ENCODE data around the gene HTR2C.
"Not testable (repeated sequence)": the region's sequence is repeated elsewhere in the genome, so short reads cannot be mapped to it uniquely, and the experiment has no call there.

Gene HTR2C

DNA sequence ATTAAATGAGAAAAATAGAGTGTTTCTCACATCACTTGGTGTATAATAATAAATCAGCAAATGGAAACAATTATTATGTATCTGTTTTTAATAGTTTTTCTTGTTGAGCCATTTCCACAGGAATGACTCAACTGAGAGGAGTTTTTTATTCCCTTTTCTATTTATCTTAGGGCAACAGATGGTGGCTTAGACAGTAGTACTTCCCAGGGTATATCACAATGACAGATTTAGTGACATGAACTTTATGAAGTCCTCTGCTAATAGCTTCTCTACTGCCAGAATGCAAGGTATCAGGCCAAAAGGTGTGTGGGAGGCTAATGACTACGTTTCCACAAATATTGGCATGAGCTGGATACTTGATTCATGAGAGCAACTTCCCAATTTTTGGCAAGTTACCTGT, 126.7 kb downstream of the HTR2C start:
- DNase-seq (ENCODE audit: extremely low read depth in 1 of 2, low read depth in 1 of 2) = no peak

DNA sequence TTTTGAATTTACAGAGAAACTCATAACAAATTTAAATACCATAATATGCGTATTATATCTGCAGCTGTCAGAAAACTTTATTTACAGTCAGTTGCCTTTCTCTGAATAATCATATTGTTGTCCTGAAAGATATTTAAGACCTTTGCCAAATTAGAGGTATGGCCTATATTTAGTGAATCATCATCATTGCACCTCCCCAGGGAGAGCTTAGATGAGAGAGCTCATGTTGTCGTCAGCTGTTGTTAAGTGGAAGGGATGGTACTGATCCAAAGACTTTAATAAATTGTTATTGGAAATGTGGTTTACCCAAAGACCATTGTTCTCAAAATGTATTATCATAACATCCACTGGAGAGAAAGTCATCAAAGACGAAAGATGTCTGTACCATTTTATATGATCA, 128.6 kb downstream of the HTR2C start:
- DNase-seq (ENCODE audit: extremely low read depth in 1 of 2, low read depth in 1 of 2) = no peak

DNA sequence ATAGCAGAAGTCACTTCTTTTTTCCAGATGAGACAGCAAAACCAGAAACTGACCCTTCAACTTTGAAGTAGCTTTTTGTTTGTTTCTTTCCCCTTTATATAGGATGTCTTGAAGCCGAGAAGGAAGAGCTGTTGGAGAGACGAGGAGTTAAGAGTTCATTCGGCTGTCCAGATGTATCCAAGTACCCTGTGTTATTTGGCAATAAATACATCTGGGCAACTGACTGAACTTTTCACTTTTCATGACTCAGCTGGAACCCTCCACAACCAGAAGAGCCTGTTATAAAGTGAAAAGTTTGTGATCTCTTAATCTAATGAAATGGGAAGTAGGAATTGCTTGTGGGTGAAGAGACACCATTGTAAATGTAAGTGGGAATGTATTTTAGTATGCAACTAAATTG, 131.2 kb downstream of the HTR2C start:
- no peak for DNase-seq (ENCODE audit: extremely low read depth in 1 of 2, low read depth in 1 of 2)

DNA sequence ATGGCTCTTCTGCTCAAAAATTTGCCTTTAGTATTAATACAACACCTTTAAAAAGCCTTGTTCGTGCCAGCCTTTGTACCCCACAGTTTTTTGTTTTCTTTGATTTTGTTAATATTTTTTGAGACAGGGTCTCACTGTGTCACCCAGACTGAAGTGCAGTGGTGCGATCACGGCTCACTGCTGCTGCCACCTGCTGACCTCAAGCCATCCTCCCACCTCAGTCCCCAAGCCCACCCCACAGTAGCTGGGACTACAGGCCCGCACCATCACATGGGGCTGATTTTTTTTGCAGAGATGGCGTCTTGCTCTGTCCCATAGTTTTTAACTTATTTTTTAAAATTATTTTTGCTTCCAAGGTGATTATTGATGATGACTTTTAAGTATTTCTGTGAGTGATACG, 134.0 kb downstream of the HTR2C start:
- DNase-seq (ENCODE audit: extremely low read depth in 1 of 2, low read depth in 1 of 2) = no peak

DNA sequence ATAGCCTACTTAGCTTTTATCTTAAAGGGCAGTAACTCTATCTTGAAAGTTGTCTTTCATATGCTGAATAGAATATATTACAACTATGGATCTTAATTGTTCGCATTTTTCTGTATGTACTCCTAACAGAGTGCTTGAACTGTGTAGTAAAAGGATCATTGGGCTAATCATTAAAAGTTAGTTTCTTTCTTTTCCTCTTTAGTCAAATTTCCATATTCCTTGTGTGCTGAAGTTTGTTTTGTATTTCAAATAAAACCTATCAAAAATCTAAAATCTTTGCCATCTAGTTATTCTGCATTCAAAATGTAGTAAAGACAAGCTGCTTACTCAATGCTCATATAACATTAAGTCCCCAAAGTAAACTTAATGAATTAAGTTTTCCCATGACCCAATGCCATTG, 182.7 kb downstream of the HTR2C start:
- DNase-seq (ENCODE audit: extremely low read depth in 1 of 2, low read depth in 1 of 2) = no peak

DNA sequence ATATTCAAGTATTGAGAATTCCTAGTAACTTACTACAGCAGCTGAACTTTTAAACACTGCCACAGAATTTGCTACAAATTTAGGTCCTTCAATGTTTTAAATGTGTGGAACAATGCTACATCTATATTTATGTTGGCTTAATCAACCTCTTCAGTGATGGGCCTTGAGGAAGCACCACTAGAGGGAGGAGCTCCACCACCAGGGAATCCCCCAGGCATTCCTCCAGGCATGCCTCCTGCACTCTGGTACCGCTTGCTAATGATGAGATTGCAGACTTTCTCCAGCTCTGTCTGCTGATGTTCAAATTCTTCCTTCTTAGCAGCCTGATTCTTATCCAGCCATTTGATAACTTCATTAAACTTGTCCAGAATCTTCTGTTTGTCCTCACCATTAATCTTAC, 190.8 kb downstream of the HTR2C start:
- DNase-seq (ENCODE audit: extremely low read depth in 1 of 2, low read depth in 1 of 2) = no peak

DNA sequence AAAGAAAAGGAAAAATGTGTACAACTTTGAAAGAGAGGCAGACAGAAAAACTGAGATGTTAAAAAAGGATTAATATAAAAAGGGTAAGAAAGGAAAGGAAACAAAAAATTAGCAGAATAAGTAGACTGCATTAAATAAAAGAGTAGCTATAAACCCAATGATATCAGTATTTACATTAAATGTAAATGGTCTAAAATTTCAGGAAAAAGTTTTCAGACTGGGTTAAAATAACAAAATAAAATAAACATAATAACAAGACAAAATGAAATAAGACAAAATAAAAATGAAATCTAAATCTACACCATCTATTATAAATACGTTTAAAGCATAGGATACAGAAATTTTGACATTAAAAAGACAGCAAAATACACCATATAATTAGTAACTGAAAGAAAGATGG, 199.0 kb downstream of the HTR2C start:
- no peak for DNase-seq (ENCODE audit: extremely low read depth in 1 of 2, low read depth in 1 of 2)

DNA sequence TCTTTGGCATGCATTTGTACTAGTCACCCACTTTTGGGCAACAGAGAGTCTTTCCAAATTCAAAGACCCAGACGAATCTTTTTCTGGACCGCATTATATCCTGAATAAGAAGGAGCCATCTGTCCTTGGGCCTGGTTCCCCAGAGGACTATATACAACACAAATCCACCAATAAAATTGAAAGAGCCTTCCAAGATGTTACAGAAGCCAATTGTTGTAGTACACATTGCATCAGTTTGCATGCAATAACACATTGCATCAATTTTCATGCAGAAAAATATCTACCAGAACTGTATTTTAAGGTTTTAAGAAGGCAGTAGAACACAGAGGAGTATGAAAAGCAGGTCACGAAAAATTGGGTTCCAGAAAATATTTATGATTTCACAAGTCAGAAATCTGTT, 203.2 kb downstream of the HTR2C start:
- DNase-seq (ENCODE audit: extremely low read depth in 1 of 2, low read depth in 1 of 2) = no peak

DNA sequence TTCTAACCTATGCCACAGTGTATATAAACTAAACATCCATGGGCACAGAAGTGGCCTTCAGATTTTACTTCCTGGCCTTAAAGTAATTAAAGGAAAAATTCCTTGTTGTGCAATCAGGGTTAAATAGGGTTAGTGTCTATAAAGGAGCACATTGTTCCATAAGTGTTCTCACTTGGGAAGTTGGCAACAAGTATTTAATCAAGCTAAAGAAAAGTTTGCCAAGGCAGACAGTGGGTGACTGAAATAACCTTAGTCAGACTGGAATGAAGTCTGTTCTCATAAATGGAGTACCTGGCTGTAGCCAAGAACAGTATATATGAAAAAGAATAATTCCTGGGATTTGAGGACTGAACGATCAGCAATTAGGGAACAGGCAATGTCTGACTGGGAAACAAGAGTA, 213.6 kb downstream of the HTR2C start:
- DNase-seq (ENCODE audit: extremely low read depth in 1 of 2, low read depth in 1 of 2) = no peak

DNA sequence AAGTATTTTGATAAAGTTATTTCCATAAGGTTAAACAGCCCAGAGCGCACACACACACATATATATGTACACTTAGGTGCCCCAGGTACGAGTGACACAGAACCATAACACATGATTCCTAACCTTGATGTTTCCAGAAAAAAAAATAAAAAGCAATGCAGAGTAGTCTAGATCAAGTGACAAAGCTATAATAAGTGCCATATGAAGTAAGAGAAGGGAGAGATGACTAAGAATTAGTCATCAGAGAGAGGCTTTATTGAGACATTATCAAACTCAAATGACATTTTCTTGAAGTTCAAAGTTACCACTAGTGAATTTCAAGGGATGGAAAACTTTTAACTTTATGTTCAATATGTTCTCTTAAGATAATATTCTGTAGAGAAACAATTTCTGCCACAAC, 215.0 kb downstream of the HTR2C start:
- no peak for DNase-seq (ENCODE audit: extremely low read depth in 1 of 2, low read depth in 1 of 2)

DNA sequence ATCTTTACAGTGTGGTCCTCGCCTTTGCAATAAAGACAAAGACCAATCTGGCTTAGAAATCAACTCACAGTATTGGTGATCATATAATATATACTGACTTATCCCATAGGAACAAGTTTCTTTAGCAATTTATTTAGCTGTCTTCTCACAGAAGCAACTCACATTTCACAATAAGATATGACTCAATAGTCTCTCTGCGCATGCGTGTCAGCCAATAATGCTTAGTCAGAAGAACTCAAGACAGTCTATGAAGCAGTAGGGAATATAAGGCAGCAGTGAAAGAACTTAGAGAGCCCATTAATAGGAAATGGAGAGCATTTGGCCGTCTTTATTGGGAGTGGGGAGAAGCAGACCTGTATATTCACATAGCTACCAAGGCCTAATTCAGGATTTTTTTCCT, 216.8 kb downstream of the HTR2C start:
- DNase-seq (ENCODE audit: extremely low read depth in 1 of 2, low read depth in 1 of 2) = no peak

DNA sequence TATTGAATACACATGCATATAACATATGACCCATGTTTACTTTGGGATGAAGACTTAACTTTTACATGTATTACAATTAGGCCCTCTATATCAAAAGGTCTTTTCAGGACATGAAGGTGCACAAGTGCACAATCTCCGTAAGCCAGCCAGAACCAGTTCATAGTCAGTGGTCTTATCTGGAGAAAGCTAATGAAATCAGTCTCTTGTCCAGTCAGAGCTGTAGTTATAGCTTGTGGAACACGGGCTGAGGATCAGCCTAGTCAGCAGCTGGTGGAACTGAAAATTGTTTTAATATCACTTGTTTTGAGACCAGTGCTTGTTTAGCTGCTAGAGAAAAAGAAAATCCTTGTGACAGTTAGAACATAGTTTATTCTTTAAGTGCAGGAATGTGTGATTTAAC, 235.6 kb downstream of the HTR2C start:
- no peak for DNase-seq (ENCODE audit: extremely low read depth in 1 of 2, low read depth in 1 of 2)

DNA sequence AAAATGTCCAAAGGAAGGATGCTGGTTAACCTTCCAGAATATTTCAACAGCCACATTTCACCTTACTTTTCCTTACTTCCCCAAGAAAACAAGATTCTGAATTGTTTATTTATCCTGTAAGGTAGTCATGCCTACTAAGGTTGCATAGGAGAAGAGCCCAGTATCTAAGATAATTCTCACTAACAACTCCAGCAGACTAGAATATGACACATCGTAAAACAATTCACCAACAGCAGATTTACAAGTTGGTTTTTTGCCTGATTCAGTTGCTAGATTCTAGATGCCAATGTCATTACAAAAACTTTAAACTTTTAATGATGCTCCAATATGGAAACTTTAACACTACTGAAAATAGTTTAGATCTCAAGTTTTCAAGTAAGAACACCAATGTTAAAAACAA, 257.2 kb downstream of the HTR2C start:
- no peak for DNase-seq (ENCODE audit: extremely low read depth in 1 of 2, low read depth in 1 of 2)

DNA sequence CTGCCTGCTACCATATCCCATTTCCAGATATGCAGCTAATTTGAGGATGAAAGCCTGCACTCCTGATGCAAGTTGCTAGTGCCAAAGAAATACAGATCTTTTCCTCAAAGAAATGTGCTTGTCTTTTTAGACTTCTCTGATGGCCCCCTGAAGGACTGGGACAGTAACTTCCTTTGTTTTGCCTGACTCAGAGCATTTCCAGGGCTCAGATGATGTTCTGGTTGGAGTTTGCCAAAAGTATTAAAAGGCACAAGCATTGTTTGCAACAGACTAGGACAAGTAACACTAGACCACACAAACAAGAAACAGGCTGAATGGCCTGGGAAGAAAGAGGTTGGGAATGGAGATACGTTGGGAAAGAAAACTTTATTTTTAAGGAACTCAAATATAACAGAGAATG, 258.3 kb downstream of the HTR2C start:
- DNase-seq (ENCODE audit: extremely low read depth in 1 of 2, low read depth in 1 of 2) = no peak

DNA sequence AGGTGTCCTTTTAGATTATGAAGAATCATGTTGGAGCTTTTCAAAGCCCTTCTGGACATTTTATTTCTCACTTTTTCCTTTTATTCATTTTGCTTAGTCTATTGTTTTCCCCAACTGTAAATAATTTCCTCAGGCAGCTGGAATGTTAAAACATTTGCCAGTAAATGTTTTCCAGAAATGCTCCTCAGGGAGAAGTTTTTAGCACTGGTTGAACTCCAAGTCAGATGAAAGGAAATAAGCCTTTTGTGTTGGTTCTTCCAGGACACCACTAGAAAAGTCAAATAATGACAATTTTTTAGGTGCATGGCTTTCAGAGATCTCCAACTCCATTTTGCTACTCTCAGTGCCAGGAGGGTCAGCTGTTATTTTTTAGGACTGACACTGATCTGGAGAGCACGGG, 305.6 kb downstream of the HTR2C start:
- no peak for DNase-seq (ENCODE audit: extremely low read depth in 1 of 2, low read depth in 1 of 2)

DNA sequence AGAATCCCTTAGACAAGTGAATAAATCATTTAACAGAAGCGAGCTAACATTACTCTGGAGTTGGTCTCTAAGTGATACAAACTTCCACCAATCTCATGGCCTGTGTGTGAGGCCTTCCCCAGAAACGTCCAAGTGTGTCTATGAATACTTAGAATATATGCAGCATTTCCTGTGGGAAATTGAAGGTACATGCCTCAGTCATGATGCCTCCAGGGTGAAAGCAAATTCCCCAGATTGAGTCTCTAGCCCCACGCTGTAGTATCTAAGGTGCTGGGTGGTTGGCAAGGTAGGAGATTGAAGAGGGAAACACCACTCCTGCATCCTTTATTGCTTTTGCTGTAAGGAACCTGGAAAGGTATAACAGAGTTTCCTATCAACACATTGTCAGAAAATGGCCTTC, 319.7 kb downstream of the HTR2C start:
- no peak for DNase-seq (ENCODE audit: extremely low read depth in 1 of 2, low read depth in 1 of 2)

DNA sequence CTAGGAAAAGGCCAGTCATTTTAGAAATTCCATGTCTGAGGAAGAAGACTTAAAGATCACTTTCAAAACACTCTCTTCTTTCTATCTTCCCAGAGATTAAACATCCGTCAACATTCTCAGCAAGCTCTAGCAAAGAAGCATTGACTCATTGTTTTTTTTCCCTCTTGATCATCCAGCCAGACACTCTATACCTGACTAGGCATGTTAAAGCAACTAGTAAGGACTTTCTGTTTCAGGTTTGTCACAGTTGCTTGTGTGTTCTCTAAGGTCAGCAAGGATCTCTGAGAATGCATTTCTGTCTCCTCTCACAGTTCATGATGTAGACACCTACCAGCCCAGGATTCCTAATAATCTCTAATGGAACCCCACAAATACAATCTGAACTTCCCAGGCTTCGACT, 321.4 kb downstream of the HTR2C start:
- no peak for DNase-seq (ENCODE audit: extremely low read depth in 1 of 2, low read depth in 1 of 2)

DNA sequence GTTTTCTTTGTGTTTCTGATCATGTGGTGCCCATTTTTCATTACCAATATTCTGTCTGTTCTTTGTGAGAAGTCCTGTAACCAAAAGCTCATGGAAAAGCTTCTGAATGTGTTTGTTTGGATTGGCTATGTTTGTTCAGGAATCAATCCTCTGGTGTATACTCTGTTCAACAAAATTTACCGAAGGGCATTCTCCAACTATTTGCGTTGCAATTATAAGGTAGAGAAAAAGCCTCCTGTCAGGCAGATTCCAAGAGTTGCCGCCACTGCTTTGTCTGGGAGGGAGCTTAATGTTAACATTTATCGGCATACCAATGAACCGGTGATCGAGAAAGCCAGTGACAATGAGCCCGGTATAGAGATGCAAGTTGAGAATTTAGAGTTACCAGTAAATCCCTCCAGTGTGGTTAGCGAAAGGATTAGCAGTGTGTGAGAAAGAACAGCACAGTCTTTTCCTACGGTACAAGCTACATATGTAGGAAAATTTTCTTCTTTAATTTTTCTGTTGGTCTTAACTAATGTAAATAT, 323.2 kb downstream of the HTR2C start:
- no peak for DNase-seq (ENCODE audit: extremely low read depth in 1 of 2, low read depth in 1 of 2)

DNA sequence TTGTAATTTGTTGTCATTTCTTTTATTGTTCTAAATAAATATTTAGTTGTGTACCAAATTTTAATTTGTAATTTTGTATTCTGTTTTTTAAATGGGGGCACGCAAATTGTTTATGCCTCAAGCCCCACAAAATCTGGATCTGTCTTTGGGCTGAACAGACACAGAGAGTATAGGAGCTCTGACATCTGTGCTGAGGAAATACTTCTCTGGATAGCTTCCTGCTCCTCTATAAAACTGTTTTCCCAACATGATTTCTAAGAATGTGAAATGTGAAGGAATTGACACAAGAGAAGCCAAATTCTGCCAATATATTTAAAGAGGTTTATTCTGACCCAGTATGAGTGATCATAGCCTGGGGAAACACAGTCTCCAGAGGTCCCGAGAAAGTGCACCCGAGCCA, 340.5 kb downstream of the HTR2C start:
- DNase-seq (ENCODE audit: extremely low read depth in 1 of 2, low read depth in 1 of 2) = no peak

DNA sequence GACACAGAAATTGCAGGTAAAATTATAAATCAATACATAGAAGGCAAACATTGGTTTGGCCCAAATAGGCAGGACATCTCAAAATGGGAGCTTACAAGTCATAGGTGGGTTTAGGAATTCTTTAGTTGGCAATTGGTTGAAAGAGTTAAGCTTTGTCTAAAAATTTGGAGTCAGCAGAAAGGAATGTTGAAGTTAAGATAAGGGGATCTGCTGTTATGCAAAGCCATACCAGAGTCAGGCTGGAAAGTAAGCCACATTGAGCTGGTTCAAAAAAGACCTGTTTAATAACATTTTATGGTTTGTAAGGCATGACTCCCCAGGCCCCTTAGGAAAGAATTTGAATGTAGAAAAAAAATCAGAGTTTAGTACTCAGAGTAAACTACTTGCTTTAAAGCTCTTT, 341.0 kb downstream of the HTR2C start:
- DNase-seq (ENCODE audit: extremely low read depth in 1 of 2, low read depth in 1 of 2) = no peak

DNA sequence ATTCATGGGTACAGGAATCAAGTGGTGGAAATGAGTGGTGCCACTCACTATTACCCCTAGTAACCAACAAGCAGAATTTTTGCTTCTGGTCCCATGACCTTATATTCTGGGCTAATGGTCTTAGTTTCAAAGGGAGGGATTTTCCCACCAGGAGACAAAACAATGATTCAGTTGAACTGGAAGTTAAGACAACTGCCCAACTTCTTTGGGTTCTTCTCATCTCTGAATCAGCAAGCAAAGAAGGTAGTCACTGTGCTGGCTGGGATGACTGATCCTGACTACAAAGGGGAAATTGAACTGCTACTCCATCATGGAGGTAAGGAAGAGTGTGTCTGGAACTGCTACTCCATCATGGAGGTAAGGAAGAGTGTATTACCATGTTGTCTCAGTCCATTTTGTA, 346.3 kb downstream of the HTR2C start:
- no peak for DNase-seq (ENCODE audit: extremely low read depth in 1 of 2, low read depth in 1 of 2)

DNA sequence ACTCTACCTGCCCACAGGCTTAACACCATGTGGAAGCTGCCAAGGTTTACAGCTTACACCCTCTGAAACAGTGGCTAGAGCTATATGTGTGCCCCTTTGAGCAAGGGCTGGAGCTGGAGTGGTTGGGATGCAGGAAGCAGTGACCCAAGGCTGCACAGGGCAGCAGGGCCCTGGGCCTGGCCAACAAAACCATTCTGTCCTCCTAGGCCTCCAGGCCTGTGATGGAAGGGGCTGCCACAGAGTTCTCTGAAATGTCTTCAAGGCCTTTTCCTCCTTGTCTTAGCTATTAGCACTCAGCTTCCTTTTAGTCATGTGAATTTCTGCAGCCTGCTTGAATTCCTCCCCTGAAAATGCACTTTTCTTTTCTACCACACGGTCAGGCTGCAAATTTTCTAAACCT, 348.7 kb downstream of the HTR2C start:
- no peak for DNase-seq (ENCODE audit: extremely low read depth in 1 of 2, low read depth in 1 of 2)

DNA sequence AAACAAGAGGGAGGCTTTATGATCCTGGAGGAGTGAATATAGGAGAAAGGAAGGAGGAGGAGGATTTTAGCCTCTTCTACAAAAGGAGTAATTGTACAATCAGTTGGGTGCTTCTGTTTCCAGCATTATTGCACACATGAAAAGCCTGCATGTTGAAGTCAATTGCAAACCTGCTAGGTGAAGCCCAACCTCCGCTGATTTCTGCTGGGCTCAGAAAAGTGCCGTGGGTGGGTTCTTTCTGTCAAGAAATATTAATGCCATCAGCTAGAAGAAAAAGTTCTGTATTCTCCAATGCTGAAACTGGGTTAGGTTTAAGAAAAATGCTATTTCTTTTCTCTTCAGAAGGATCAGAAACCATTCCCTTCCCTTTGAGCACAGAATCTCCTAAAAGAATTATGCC, 349.4 kb downstream of the HTR2C start:
- not testable (repeated sequence) for DNase-seq (ENCODE audit: extremely low read depth in 1 of 2, low read depth in 1 of 2)

DNA sequence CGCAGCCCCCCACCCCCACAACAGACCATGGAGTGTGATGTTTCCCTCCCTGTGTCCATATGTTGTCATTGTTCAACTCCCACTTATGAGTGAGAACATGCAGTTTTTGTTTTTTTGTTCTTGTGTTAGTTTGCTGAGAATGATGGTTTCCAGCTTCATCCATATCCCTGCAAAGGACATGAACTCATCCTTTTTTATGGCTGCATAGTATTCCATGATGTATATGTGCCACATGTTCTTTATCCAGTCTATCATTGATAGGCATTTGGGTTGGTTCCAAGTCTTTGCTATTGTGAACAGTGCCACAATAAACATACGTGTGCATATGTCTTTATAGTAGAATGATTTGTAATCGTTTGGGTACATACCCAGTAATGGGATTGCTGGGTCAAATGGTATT, 353.2 kb downstream of the HTR2C start:
- DNase-seq (ENCODE audit: extremely low read depth in 1 of 2, low read depth in 1 of 2) = not testable (repeated sequence)
